Measurements from ENCODE around the gene PPWD1. TPM values are rescaled to one million over a fixed set of nuclear protein-coding genes. Genes with fewer than 3 reads are reported as not detected.
"Not testable (repeated sequence)": the region's sequence is repeated elsewhere in the genome, so short reads cannot be mapped to it uniquely, and the experiment has no call there.

PPWD1 gene
- 10 to 100 TPM; 43.4 to 48.7 TPM for total RNA-seq

DNA sequence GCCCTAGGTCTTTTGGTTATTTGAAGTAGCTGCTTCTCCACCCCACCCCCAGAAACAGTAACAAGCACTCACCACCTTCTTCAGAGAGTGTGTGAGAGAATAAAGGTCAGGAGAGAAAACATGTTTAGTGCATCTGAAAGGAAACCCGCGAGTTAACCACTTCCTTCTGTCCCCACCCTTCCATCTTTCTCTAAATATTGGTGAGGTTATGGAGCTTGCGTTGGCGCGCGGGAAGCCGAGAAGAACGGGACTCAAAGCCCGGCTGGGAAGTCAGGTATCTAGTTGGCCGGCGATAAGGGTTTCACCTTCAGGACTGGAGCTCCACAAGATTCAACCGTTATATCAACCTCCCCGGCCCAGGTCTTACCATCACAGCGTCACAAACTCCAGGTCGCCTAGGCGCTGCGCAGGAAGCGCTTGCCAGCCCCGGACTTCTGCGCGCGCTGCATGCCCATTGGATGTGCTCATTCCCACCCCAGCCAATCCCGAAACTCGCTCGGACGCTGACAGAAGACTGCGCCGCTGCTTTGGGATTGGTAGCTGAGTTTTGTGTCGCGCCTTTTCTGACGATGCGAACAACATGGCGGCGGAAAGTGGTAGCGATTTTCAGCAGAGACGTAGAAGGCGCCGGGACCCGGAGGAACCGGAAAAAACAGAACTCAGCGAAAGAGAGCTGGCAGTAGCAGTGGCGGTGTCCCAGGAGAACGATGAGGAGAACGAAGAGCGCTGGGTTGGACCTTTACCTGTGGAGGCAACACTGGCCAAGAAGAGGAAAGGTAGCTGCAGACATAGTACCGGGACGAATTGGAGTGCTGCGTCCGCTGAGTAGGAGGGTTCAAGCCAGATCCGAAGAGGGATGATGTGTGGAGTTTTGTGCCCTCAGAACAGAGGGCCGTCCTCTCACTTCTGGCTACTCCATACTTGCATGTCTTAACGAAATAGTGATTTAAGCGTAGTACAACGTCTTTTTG is at the start of gene PPWD1, which contains the start of gene CENPK:
TSS of gene PPWD1 (plus strand) at position 566 of the 971 bp plus-strand sequence. CDS start at position 581, 15 bp downstream.
TSS of gene CENPK (minus strand) at position 438 of the 971 bp plus-strand sequence. CDS start 8,261 bp downstream, outside the sequence.
- CTCF ChIA-PET: no interaction called here
- POLR2A ChIA-PET: interaction anchor here (0.8 to 1.7 kb wide), 3 partner anchors 61 to 159 kb away, joined by 3 to 8 read pairs (median 4); partner anchors contain the start of genes NLN and SGTB

GRCh38 chr5:65525726-65526125 is 37.4 kb upstream of the PPWD1 start:
- ChIA-PET CTCF (interaction anchor here (0.6 kb wide), 2 partner anchors 379 to 410 kb away, joined by 3 to 5 read pairs; no protein-coding TSS in a partner anchor), POLR2A (no interaction called here)

- POLR2A ChIA-PET: no interaction called here
- CTCF ChIA-PET: no interaction called here
Observed at GRCh38 chr5:65530904-65531303, 32.2 kb upstream of the PPWD1 start.

DNA sequence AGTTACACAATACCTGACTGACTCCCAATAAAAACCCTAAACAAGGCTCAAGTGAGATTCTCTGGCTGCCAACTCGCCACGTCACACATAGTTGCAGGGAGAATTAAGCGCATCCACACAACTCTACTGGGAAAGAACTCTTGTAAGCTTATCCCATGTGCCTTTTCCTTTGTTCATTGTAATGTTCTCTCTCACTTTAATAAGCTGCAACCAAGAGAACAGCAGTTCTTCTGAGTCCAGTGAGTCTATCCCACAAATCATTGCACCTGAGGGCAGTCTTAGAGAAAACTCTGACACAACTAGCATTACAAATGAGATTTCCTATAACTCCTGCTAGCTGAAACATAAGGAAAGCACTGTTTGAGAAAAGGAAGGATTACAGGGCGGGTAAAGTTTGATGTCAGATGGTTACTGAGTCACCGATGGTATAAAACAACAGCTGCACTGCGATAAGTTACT is 27.5 kb upstream of the PPWD1 start:
- CTCF ChIA-PET: no interaction called here

GRCh38 chr5:65539827-65540226 is 23.3 kb upstream of the PPWD1 start:
- POLR2A ChIA-PET: no interaction called here
- CTCF ChIA-PET: interaction anchor here (1.0 kb wide), 1 partner anchor 9 kb away, joined by 3 read pairs; no protein-coding TSS in a partner anchor

More for the DNA sequence above, 27.5 kb upstream of the PPWD1 start:
- POLR2A ChIA-PET: interaction anchor here (0.7 kb wide), 1 partner anchor 19 kb away, joined by 3 read pairs; no protein-coding TSS in a partner anchor

DNA sequence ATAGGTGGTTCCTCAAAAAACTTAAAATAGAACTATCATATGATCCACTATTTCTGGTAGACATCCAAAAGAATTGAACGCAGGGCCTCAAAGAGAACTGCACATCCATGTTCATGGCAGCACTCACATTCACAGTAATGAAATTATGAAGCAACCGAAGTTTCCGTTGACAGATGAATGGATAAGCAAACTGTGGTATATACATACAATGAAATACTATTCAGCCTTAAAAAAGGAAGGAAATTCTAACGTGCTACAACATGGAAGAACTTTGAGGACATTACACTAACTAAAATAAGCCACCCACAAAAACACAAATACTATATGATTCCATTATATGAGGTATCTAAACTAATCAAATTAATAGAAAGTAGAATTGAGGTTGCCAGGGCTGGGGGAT is 18.6 kb upstream of the PPWD1 start:
- POLR2A ChIA-PET: no interaction called here

GRCh38 chr5:65546141-65546540 is 17.0 kb upstream of the PPWD1 start:
- ChIA-PET POLR2A (no interaction called here), CTCF (no interaction called here)

More for the DNA sequence above, 18.6 kb upstream of the PPWD1 start:
- CTCF ChIA-PET: no interaction called here

DNA sequence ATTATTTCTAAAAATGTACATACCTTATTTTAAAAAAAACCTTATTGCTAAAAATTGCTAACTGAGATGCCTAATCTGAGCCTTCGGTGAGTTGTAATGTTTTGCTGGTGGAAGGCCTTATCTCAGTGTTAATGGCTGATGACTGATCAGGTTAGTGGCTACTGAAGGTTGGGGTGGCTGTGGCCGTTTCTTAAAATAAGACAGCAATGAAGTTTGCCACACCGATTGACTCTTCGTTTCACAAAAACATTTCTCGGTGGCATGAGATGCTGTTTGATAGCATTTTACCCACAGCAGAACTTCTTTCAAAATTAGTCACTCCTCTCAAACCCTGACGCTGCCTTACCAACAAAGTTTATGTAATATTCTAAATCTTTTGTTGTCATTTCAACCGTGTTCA is 14.8 kb upstream of the PPWD1 start:
- POLR2A ChIA-PET: no interaction called here
- CTCF ChIA-PET: interaction anchor here (1.3 kb wide), 1 partner anchor 9 kb away, joined by 3 read pairs; no protein-coding TSS in a partner anchor

- CTCF ChIA-PET: no interaction called here
- POLR2A ChIA-PET: interaction anchor here (0.7 kb wide), 1 partner anchor 30 kb away, joined by 3 read pairs; no protein-coding TSS in a partner anchor
Observed at GRCh38 chr5:65553941-65554340, 9.2 kb upstream of the PPWD1 start.

DNA sequence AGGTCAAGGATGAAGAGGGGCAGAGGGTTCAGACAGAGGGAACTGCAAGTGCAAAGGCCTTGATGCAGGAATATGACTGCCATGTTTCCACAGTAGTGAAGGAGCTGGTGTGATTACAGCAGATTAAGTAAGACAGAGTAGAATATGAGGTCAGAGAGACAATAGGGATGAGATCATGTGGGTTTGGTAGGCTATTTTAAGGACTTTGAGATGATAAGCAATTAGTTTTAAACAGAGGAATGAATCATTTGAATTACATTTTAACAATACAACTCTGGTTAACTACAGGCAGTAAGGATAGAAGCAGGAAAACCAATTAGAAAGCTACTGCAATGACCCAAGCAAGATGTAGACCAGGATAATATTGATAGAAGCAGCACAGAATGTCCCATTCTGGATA is 7.8 kb upstream of the PPWD1 start:
- ChIA-PET POLR2A (no interaction called here), CTCF (no interaction called here)

DNA sequence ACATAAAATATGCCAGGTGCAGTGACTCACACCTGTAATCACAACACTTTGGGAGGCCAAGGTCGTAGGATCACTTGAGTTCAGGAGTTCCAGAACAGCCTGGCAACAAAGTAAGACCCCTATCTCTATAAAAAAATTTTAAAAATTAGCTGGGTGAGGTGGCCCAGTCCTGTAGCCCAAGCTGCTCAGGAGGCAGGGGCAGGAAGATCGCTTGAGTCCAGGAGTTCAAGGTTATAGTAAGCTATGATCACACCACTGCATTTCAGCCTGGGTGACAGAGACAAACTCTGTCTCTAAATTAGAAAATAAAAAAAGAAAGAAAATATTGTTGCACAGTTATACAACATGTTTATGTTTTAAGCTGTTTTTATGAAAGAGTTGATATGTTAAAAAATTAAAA is 6.9 kb upstream of the PPWD1 start:
- ChIA-PET POLR2A (no interaction called here), CTCF (no interaction called here)

GRCh38 chr5:65556718-65557117 is 6.4 kb upstream of the PPWD1 start:
- ChIA-PET POLR2A (no interaction called here), CTCF (no interaction called here)

- ChIA-PET CTCF (interaction anchor here (0.5 kb wide), 1 partner anchor 16 kb away, joined by 4 read pairs; no protein-coding TSS in a partner anchor), POLR2A (interaction anchor here (0.6 to 1.4 kb wide), 2 partner anchors 10 to 60 kb away, joined by 3 to 8 read pairs; no protein-coding TSS in a partner anchor)
Observed at GRCh38 chr5:65563777-65564176, 681 bp downstream of the PPWD1 start.

DNA sequence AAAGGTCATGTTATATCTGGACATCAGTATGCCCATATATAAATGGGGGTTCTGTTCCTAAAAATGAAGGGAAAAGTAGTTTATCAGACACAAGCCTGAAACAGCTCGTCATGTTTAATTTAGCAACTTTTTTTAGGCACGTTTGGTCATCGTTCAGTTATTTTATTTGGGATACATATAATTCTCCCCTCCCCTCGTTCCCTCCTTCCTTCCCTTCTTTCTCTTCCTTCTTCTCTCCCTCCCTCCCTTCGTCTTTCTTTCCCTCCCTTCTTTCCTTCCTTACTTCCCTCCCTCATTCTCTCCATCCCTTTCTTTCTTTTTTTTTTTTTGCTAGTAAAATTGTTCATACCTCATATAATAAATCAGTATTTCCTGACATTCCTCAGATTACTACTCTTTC is 3.4 kb downstream of the PPWD1 start:
- ChIA-PET CTCF (no interaction called here), POLR2A (no interaction called here)

- ChIA-PET POLR2A (no interaction called here), CTCF (no interaction called here)
Observed at GRCh38 chr5:65570598-65571226, 7.6 kb downstream of the PPWD1 start.

- POLR2A ChIA-PET: no interaction called here
- CTCF ChIA-PET: no interaction called here
Observed at GRCh38 chr5:65577141-65577540, 14.0 kb downstream of the PPWD1 start.

GRCh38 chr5:65588694-65589093 is 25.6 kb downstream of the PPWD1 start:
- ChIA-PET CTCF (no interaction called here), POLR2A (no interaction called here)

GRCh38 chr5:65601761-65602160 is 38.7 kb downstream of the PPWD1 start:
- CTCF ChIA-PET, POLR2A ChIA-PET: not testable (repeated sequence)

DNA sequence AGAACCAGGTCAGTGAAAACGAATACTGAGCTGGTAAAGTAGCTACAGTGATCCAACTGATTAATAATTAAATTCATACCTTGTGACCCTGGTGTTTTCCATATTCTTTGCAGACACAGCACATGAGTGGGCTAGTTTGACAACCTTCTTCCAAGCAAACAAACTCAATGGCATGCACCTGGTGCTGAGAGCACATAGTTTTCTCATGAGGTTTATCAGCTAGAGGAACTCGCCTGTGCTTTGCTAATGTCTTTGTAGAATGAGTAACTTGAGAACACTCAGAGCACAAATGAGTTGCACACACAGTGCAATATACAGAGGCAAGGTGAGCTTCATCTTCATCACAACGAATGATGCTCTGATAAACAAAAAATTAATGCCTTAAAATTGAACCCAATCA is 48.4 kb downstream of the PPWD1 start:
- POLR2A ChIA-PET: interaction anchor here (0.5 kb wide), 1 partner anchor 548 kb away, joined by 4 read pairs; no protein-coding TSS in a partner anchor
- CTCF ChIA-PET: no interaction called here

GRCh38 chr5:65612298-65612907 is 49.3 kb downstream of the PPWD1 start:
- ChIA-PET CTCF (no interaction called here), POLR2A (no interaction called here)
